ENCODE data around the gene MST1R. TPM values are rescaled to one million over a fixed set of nuclear protein-coding genes. Genes with fewer than 3 reads are reported as not detected.
A peak's percentile ranks its signal among the peaks of the same experiment; 100 is the strongest.

Gene MST1R
- total and polyA plus RNA-seq, 2 donors (not counting 3 experiments of a cell fraction or from before 2014, with no cell fraction given), result 0.93 to 2.4 TPM

DNA sequence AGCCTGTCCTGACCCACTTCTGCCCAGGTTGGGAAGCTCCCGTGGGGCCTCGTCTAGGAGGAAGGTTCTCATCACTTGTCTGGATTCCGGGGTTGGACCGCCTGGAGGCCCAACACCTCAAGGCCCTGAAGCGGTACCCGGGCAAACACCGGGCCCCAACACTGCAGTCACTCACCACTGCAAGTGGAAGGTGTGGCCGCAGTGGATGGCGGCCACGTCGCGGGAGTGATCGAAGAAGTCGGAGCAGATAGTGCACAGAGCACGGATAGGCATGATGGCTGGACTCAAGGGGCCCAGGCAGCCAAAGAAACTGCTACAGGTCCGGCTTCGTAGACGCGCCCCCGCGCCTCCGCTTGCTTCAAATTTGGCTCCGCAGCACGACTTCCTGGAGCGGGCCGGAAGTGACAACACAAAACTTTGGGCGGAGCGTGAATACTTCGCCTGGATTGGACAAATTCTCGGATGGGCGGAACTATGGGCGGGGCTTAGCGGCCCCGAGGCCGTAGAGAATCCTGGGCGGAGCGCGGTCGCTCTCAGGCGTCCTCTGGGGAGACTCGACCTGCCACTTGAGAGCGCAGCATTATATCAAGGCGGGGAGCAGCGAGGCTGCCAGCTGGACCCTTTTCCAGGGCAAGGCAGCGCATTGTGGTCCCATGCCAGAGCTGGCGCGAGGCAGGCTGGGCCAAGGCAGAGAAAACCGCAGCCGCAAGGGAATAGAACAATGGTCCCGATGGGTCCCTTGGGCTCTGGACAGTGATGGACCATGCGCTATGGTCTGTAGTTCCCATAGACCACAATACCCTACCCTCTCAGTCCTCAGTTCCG is 47.3 kb downstream of the MST1R start, which contains the start of gene TRAIP:
Gene TRAIP (minus strand): TSS at position 384 of the 825 bp plus-strand sequence. CDS start 111 bp downstream, at position 273.
- DNase-seq (ENCODE audit: low read depth, low spot score), result peak; percentile 97
- H3K4me2 ChIP-seq (ENCODE audit: insufficient read depth, low read length), result peak within 1 kb of the TSS; percentile 84
- H3K9me3 ChIP-seq (replicated peaks; ENCODE audit: control insufficient read depth, insufficient read depth, low read length), result no peaks in the 10 kb centered on the region
- H3K79me2 ChIP-seq (ENCODE audit: control insufficient read depth, insufficient read depth, low read length), result peaks cover 3% of the 10 kb centered on the region
- dilution Hi-C loops (cut with MboI; ENCODE audit: extremely low pct_ligation_motif_present, low sequenced_read_pairs) (no loop called here), intact Hi-C loops (cut with micrococcal nuclease) (loop anchor here (2.0 kb wide), 1 partner anchor 50 kb away; no protein-coding TSS in a partner anchor)
- H3K27ac ChIP-seq (ENCODE audit: insufficient read depth, low read depth, low read length), result no peak within 1 kb of the TSS
- peak; percentile 99 for FAIRE-seq
- ChIA-PET POLR2A (no interaction called here), CTCF (interaction anchor here (1.2 to 1.3 kb wide), 2 partner anchors 12 to 53 kb away, joined by 3 to 5 read pairs; partner anchors contain the start of gene INKA1)
- BruUV-seq (replicated peaks), result TSS peak; percentile 59
- TF ChIP-seq, protein P1, sequence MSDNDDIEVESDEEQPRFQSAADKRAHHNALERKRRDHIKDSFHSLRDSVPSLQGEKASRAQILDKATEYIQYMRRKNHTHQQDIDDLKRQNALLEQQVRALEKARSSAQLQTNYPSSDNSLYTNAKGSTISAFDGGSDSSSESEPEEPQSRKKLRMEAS (IDR thresholded peaks at IDR 0.05; ENCODE audit: insufficient read depth, insufficient read length), result peak; percentile 33
- TF ChIP-seq POLR2A (IDR thresholded peaks at IDR 0.05; ENCODE audit: low read depth, low read length), result peak; percentile 72
- TF ChIP-seq, protein P2, sequence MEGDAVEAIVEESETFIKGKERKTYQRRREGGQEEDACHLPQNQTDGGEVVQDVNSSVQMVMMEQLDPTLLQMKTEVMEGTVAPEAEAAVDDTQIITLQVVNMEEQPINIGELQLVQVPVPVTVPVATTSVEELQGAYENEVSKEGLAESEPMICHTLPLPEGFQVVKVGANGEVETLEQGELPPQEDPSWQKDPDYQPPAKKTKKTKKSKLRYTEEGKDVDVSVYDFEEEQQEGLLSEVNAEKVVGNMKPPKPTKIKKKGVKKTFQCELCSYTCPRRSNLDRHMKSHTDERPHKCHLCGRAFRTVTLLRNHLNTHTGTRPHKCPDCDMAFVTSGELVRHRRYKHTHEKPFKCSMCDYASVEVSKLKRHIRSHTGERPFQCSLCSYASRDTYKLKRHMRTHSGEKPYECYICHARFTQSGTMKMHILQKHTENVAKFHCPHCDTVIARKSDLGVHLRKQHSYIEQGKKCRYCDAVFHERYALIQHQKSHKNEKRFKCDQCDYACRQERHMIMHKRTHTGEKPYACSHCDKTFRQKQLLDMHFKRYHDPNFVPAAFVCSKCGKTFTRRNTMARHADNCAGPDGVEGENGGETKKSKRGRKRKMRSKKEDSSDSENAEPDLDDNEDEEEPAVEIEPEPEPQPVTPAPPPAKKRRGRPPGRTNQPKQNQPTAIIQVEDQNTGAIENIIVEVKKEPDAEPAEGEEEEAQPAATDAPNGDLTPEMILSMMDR (IDR thresholded peaks at IDR 0.05; ENCODE audit: extremely low read depth in 1 of 2, insufficient read depth in 1 of 2, low read depth in 1 of 2, low read length in 2 of 2), result no peak
- no peak for TF ChIP-seq GATA2 (IDR thresholded peaks at IDR 0.05; ENCODE audit: insufficient read depth, insufficient read length, low read depth, low read length)
- TF ChIP-seq POLR2AphosphoS5 (IDR thresholded peaks at IDR 0.05; ENCODE audit: insufficient read depth, low read depth, low read length), result peak; percentile 45
- TF ChIP-seq EZH2 (IDR thresholded peaks at IDR 0.05; ENCODE audit: borderline replicate concordance, low read depth, low read length, severe bottlenecking), result no peak
- TF ChIP-seq FOS (IDR thresholded peaks at IDR 0.05; ENCODE audit: borderline replicate concordance, insufficient read depth, low read length), result no peak
- H4K20me1 ChIP-seq (replicated peaks; ENCODE audit: control insufficient read depth, extremely low read depth, insufficient read depth, low read length), result no peaks in the 10 kb centered on the region
- peaks cover 12% of the 10 kb centered on the region for H3K4me1 ChIP-seq (ENCODE audit: control insufficient read depth, extremely low read depth, insufficient read depth, low read length)
- H3K9me1 ChIP-seq (replicated peaks; ENCODE audit: control insufficient read depth, extremely low read depth, insufficient read depth, low read length), result no peaks in the 10 kb centered on the region
- H2AFZ ChIP-seq (ENCODE audit: low read depth, low read length), result peak within 1 kb of the TSS; percentile 97
- no peaks in the 10 kb centered on the region for H3K36me3 ChIP-seq (ENCODE audit: control insufficient read depth in 2 of 2, extremely low read depth in 1 of 2, insufficient read depth in 2 of 2, low read length in 2 of 2)
- H3K4me3 ChIP-seq (replicated peaks in 1 of 3; ENCODE audit: insufficient read depth in 1 of 3, low read depth in 1 of 3, low read length in 3 of 3), result peak within 1 kb of the TSS; percentile 41 to 64 (median 54)
- H3K27me3 ChIP-seq (ENCODE audit: control insufficient read depth in 2 of 2, insufficient read depth in 2 of 2, low read length in 2 of 2), result no peaks in the 10 kb centered on the region
- H3K9ac ChIP-seq (replicated peaks; ENCODE audit: extremely low read depth, insufficient read depth, low read length), result peak within 1 kb of the TSS; percentile 52
